IMR-90 (cell line): Measurements from ENCODE around the gene ABHD16B. TPM values are rescaled to one million over a fixed set of nuclear protein-coding genes. Genes with fewer than 3 reads are reported as not detected.

ENCODE experiments used
- ATAC-seq: fragments of 200-7000 bp; cut with Tn5 transposase; 2 replicates; pipeline ENCODE4 v1.9.1; 2020; ENCODE audit warnings: low read depth, mild to moderate bottlenecking, moderate library complexity
- BruUV-seq: library from RNA; stranded (reverse); fragments of 400-500 nt; replicated peaks from 2 replicates; lab custom pipeline; 2021; lab: Mats Ljungman, UMichigan
- CTCF ChIA-PET: fragments of 300-600 bp; formaldehyde crosslinking; extraction: SDS; loops from one replicate; lab custom pipeline; 2021; ENCODE audit warnings: antibody characterized with exemption; lab: Yijun Ruan, JAX
- POLR2A ChIA-PET: fragments of 300-600 bp; sonication (Branson Sonifier 250); formaldehyde crosslinking; loops from one replicate; lab custom pipeline; 2022; ENCODE audit warnings: antibody characterized with exemption; ENCODE audit not compliant: unreplicated experiment; lab: Charles Lee
- DNase-seq: peaks from one replicate; pipeline ENCODE4 v3.0.0; 2013
- H2AFZ ChIP-seq: replicated peaks from 2 replicates; pipeline ENCODE3; 2013; ENCODE audit warnings: low read length, mild to moderate bottlenecking; ENCODE audit not compliant: poor library complexity
- H2AK5ac ChIP-seq: 2 replicates; pipeline ENCODE4 v1.6.1; 2013; ENCODE audit warnings: low read depth, low read length, inconsistent platforms
- H2AK9ac ChIP-seq: replicated peaks from 2 replicates; pipeline ENCODE3; 2013; ENCODE audit warnings: mild to moderate bottlenecking, low read depth, low read length, moderate library complexity; ENCODE audit not compliant: poor library complexity
- H2BK120ac ChIP-seq: 2 replicates; pipeline ENCODE4 v1.6.1; 2013; ENCODE audit warnings: low read depth, low read length, inconsistent platforms
- H2BK15ac ChIP-seq: 3 replicates; pipeline ENCODE4 v1.6.1; 2013; ENCODE audit warnings: low read depth, low read length, inconsistent platforms
- H2BK20ac ChIP-seq: 2 replicates; pipeline ENCODE4 v1.6.1; 2013; ENCODE audit warnings: low read depth, mild to moderate bottlenecking, inconsistent platforms, low read length, moderate library complexity
- H2BK5ac ChIP-seq: 2 replicates; pipeline ENCODE4 v1.6.1; 2013; ENCODE audit warnings: mild to moderate bottlenecking, low read depth, low read length, inconsistent platforms; ENCODE audit not compliant: poor library complexity, severe bottlenecking
- H3K14ac ChIP-seq: replicated peaks from 2 replicates; pipeline ENCODE4 v1.6.1; 2013; ENCODE audit warnings: low read depth, low read length, inconsistent platforms
- H3K18ac ChIP-seq: 2 replicates; pipeline ENCODE4 v1.6.1; 2013; ENCODE audit warnings: low read depth, low read length, control low read depth
- H3K23ac ChIP-seq: 2 replicates; pipeline ENCODE4 v1.6.1; 2013; ENCODE audit warnings: low read depth, low read length, inconsistent platforms
- H3K27ac ChIP-seq: 2 replicates; pipeline ENCODE4 v1.5.1; 2013; ENCODE audit warnings: mild to moderate bottlenecking, control low read depth, low read length; ENCODE audit not compliant: insufficient read depth
- H3K27me3 ChIP-seq: 2 replicates; pipeline ENCODE4 v1.6.1; 2013; ENCODE audit warnings: low read length; ENCODE audit not compliant: control insufficient read depth, insufficient read depth
- H3K36me3 ChIP-seq: 2 replicates; pipeline ENCODE4 v1.6.1; 2013; ENCODE audit warnings: low read length, mixed read lengths; ENCODE audit not compliant: control insufficient read depth, insufficient read depth
- H3K4ac ChIP-seq: 2 replicates; pipeline ENCODE4 v1.6.1; 2013; ENCODE audit warnings: low read depth, low read length, inconsistent platforms
- H3K4me1 ChIP-seq: 2 replicates; pipeline ENCODE4 v1.6.1; 2013; ENCODE audit warnings: low read length, mixed read lengths; ENCODE audit not compliant: control insufficient read depth, insufficient read depth
- H3K4me2 ChIP-seq: 2 replicates; pipeline ENCODE4 v1.6.1; 2013; ENCODE audit warnings: low read depth, mild to moderate bottlenecking, control low read depth, low read length, moderate library complexity
- H3K4me3 ChIP-seq: 2 replicates; pipeline ENCODE4 v1.5.1; 2013; ENCODE audit warnings: low read depth, mild to moderate bottlenecking, control low read depth, low read length, moderate library complexity; ENCODE audit not compliant: insufficient read depth
- H3K56ac ChIP-seq: 2 replicates; pipeline ENCODE4 v1.6.1; 2013; ENCODE audit warnings: low read length, inconsistent platforms; ENCODE audit not compliant: insufficient read depth; ENCODE audit errors: extremely low read depth
- H3K79me1 ChIP-seq, 2 experiments: 2 replicates each; pipeline ENCODE4 v1.6.1; 2013; ENCODE audit warnings: low read length in 2 of 2, inconsistent platforms in 1 of 2, low read depth in 1 of 2
- H3K9ac ChIP-seq: 2 replicates; pipeline ENCODE4 v1.6.1; 2013; ENCODE audit warnings: low read depth, low read length, control low read depth
- H3K9me1 ChIP-seq: 2 replicates; pipeline ENCODE4 v1.6.1; 2013; ENCODE audit warnings: low read length, inconsistent platforms; ENCODE audit not compliant: insufficient read depth
- H3K9me3 ChIP-seq: 2 replicates; pipeline ENCODE4 v1.6.1; 2013; ENCODE audit warnings: low read length; ENCODE audit not compliant: control insufficient read depth, insufficient read depth
- H4K20me1 ChIP-seq: 2 replicates; pipeline ENCODE4 v1.6.1; 2013; ENCODE audit warnings: low read length, inconsistent platforms; ENCODE audit not compliant: insufficient read depth
- H4K5ac ChIP-seq: 2 replicates; pipeline ENCODE4 v1.6.1; 2013; ENCODE audit warnings: mild to moderate bottlenecking, low read depth, low read length, control low read depth
- H4K8ac ChIP-seq, 2 experiments: 2 replicates each; pipeline ENCODE4 v1.6.1; 2013; ENCODE audit warnings: low read depth in 2 of 2, low read length in 2 of 2, control low read depth in 1 of 2, inconsistent platforms in 1 of 2
- H4K91ac ChIP-seq: 2 replicates; pipeline ENCODE4 v1.6.1; 2013; ENCODE audit warnings: low read depth, low read length, inconsistent platforms; ENCODE audit not compliant: insufficient read depth
- MAZ ChIP-seq: IDR thresholded peaks from 2 replicates; pipeline ENCODE4 v1.6.1; 2012; ENCODE audit warnings: low read depth, mild to moderate bottlenecking, low read length, improper control_type of control experiment, moderate library complexity, borderline replicate concordance
- MXI1 ChIP-seq: IDR thresholded peaks from 2 replicates; pipeline ENCODE4 v1.6.1; 2012; ENCODE audit warnings: low read depth, mild to moderate bottlenecking, low read length, moderate library complexity, borderline replicate concordance
- RAD21 ChIP-seq: IDR thresholded peaks from 2 replicates; pipeline ENCODE4 v1.6.1; 2012; ENCODE audit warnings: low read length, improper control_type of control experiment
- RFX5 ChIP-seq: IDR thresholded peaks from 2 replicates; pipeline ENCODE4 v1.8.0; 2012; ENCODE audit warnings: low read depth, mild to moderate bottlenecking, low read length, moderate library complexity
- USF2 ChIP-seq: fragments of 150-350 bp; IDR thresholded peaks from 2 replicates; pipeline ENCODE4 v1.6.1; 2017; ENCODE audit warnings: mild to moderate bottlenecking, antibody characterized with exemption, low read length, low read depth
- WGBS, 2 experiments: methylation state at CpG; one replicate each; pipeline versions ENCODE4 v1.1.5 to v1.1.7; 2013; ENCODE audit warnings: missing lambda C conversion rate in 2 of 2; ENCODE audit not compliant: insufficient read length in 1 of 2; ENCODE audit errors: extremely low coverage in 2 of 2; 5-methylcytosine and 5-hydroxymethylcytosine counted together
- dilution Hi-C: fragments of 300-500 bp; cut with HindIII; formaldehyde crosslinking; loops from one replicate; pipeline ENCODE4 v1.14.3; 2018; ENCODE audit warnings: low sequenced_read_pairs; ENCODE audit not compliant: unreplicated experiment
- in situ Hi-C: fragments of 300-500 bp; cut with MboI; formaldehyde crosslinking; loops from 3 replicates; pipeline ENCODE4 v1.14.3; 2019; ENCODE audit warnings: low sequenced_read_pairs, inconsistent platforms, mixed read lengths
- intact Hi-C: fragments of 100-400 bp; cut with micrococcal nuclease; formaldehyde crosslinking; loops from 2 replicates; pipeline ENCODE4 v1.10.0; 2022
- polyA plus RNA-seq, 3 experiments: library from polyadenylated mRNA; depleted of rRNA; stranded (reverse); fragments of >200 nt; gene quantifications; 2 replicates each; pipeline ENCODE4 v1.2.3, GENCODE V29; 2012; ENCODE audit warnings: low replicate concordance in 1 of 3
- total RNA-seq: library from RNA; depleted of rRNA; stranded (reverse); fragments of >200 nt; gene quantifications from 2 replicates; pipeline ENCODE4 v1.2.3, GENCODE V29; 2012

ABHD16B gene
- total and polyA plus RNA-seq, 2 of the 4 experiments (the other 2 are of a cell fraction) = 0.05 TPM; not detected in 1

GRCh38 chr20:63894358-63895201, 33.3 kb downstream of the ABHD16B start, which contains the start of gene DNAJC5:
Gene DNAJC5, plus strand, starts transcription at chr20:63895126. Its CDS starts 33,220 bp downstream, at chr20:63928346.
- Histone ChIP-seq H2BK15ac (no peak within 1 kb of the TSS), H3K9me1 (peaks cover 16% of the 10 kb centered on the region), H2AK9ac (peak within 1 kb of the TSS; percentile 86), H3K27ac (peak within 1 kb of the TSS; percentile 29), H4K5ac (no peak within 1 kb of the TSS), H4K8ac (peak within 1 kb of the TSS; percentile 27 to 53; a peak in 3 of 4 replicates), H2BK5ac (peak within 1 kb of the TSS; percentile 51), H3K4me2 (peak within 1 kb of the TSS; percentile 94), H3K9ac (peak within 1 kb of the TSS; percentile 93), H3K9me3 (no peaks in the 10 kb centered on the region), H3K14ac (peak within 1 kb of the TSS; percentile 63), H3K18ac (peak within 1 kb of the TSS; percentile 14; the same call in 1 of the 2 replicates), H3K79me1 (peaks cover 6 to 60% of the 10 kb centered on the region in 2 experiments), H2BK120ac (no peak within 1 kb of the TSS), H3K56ac (peak within 1 kb of the TSS; percentile 64; the same call in 1 of the 2 replicates), H4K20me1 (peaks cover 68% of the 10 kb centered on the region), H2AFZ (peak within 1 kb of the TSS; percentile 93), H4K91ac (no peak within 1 kb of the TSS), H3K23ac (peak within 1 kb of the TSS; percentile 73), H3K36me3 (peaks cover 37% of the 10 kb centered on the region), H3K4me1 (peaks cover 19% of the 10 kb centered on the region), H2BK20ac (no peak within 1 kb of the TSS), H3K4ac (peak within 1 kb of the TSS; percentile 6; the same call in 1 of the 2 replicates), H2AK5ac (peak within 1 kb of the TSS; percentile 62), H3K4me3 (peak within 1 kb of the TSS; percentile 86), H3K27me3 (no peaks in the 10 kb centered on the region)
- POLR2A ChIA-PET = no interaction called here
- BruUV-seq = no TSS peak
- intact Hi-C loops (no loop called here), in situ Hi-C loops (no loop called here), dilution Hi-C loops (no loop called here)
- CTCF ChIA-PET = no interaction called here
- 2% methylated on average over 56 of the region's 82 CpGs; no CpG with 5 or more reads in 1 of the 2 experiments for whole genome bisulfite sequencing, 2 experiments
- ATAC-seq (peak; percentile 94), DNase-seq (peak; percentile 87)
- TF ChIP-seq USF2 (no peak), MAZ (0 out of 2 replicates have a peak, but pooled peaks have one; percentile 24), MXI1 (peak; percentile 50; the same call in 1 of the 2 replicates), RAD21 (no peak), RFX5 (no peak)
